AG09319 (cell line): ENCODE measurements around the gene ATXN7L2.

ENCODE experiments used
- DNase-seq: peaks from one replicate; pipeline ENCODE4 v3.0.0-alpha.2; 2010; ENCODE audit warnings: low read depth; ENCODE audit errors: extremely low read depth
- CTCF ChIP-seq: IDR thresholded peaks from 2 replicates; pipeline ENCODE4 v1.5.1; 2011; ENCODE audit warnings: low read depth, mild to moderate bottlenecking, inconsistent platforms, low read length, moderate library complexity

The ATXN7L2 gene

DNA sequence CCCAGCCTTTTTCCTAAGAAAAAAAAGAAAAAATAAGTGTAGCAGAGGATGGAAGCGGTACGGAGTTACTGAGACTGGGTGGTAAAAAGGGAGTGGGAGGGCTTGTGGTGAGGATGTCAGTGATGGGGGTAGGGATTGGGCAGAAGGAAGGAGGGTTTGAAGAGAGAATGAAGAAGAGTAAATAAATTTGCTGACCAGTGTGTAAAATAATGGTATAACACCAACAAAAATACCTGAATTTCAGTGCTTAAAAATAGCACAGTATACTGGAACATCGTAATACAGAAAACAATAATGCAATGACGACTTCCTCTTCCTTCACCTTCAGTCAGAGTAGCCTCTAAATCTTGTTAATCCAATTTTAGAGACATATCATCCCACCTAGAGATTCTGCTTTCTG is 36.2 kb upstream of the ATXN7L2 start:
- TF ChIP-seq CTCF: no peak
- no peak for DNase-seq

DNA sequence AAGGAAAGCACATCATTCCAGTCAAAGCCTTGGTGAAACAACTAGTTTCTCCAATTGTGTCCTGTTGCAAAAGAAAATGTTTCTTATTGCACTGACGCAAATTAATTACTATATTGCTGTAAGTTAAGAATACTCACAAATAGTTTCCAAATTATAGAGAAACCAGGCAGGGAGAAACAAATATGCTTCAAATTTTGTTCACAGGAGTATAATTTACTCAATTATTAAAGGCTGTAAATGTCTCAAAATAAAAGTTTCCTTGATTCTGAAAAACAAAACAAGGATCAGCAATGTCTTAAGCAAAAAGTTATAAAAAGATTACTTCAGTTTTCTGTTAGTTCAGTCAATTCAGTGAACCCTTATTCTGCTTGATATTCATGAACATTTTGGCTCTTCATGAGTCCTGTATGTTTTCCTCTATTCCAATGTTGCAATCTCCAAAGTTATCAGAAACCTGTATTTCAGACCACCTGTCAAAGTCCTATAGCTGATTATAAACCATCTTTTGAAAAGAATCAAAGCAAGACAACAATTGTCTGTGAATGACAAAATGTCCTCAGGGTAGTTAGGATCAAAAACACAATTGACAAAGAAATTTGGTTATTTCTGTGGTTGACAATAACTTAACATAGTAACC is 29.1 kb upstream of the ATXN7L2 start:
- TF ChIP-seq CTCF: no peak
- DNase-seq: no peak

DNA sequence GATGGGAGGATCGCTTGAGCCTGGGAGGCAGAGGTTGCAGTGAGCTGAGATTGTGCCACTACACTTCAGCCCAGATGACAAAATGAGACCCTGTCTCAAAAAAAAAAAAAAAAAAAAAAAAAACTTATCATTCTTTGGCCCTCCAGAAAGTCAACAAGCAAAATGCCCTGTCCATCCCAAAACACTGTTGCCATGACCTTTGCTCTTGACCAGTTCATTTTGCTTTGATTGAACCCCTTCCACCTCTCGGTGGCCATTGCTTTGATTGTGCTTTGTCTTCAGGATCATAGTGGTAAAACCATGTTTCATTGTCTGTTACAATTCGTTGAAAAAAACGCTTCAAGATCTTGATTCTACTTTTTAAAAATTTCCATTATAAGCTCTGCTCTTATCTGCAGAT is 25.9 kb upstream of the ATXN7L2 start:
- no peak for TF ChIP-seq CTCF
- DNase-seq: no peak

DNA sequence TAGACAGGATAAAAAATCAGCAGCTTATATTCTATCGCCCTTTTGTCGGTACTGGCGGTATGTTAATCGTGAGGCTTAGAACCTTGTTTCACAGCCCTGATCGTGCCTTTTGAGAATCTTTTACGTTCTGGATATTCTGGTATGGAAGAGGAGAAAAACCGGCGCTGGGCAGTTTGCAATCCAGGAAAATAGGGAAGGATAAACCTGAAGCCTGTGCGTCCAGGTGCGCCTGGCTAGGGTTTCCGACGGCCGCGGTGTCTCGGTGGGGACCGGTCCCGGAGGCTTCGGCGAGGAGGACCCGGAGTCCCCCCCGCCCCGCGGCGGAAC is 17.6 kb upstream of the ATXN7L2 start:
- DNase-seq: no peak
- TF ChIP-seq CTCF: no peak

DNA sequence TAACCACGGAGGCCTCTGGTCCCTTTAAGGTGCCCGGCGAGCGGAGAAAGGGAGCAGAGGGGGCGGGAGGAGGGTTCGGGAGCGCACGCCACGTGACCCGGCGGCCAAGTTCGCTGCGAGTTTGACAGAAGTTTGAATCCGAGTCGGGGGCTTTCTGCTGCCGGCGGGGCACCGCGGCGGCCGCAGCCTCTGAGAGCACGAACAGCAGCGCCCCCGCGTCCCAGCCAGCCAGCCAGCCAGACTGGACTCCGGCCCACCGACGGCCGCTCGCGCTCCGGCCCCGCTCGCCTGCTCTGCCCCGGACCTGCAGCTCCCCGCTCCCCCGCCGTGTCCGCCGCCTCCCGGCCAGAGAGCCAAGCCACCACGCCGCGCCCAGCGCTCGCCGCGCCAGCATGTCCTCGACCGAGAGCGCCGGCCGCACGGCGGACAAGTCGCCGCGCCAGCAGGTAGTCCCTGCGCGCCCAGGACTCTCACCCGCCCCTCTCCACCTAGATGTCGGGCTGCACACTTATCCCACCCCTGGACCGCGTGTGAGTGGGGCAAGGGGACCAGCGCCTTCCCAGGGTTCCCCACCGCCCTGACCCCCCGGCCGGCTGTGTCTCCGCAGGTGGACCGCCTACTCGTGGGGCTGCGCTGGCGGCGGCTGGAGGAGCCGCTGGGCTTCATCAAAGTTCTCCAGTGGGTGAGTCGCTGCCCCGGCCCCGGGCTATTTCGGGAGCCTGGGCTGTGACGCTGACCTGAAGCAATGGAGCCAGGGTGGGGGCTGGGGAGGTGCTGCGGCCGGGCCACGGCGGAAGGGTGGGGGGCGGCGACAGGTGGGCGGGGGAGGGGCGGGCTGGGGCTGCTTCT is 17.0 kb upstream of the ATXN7L2 start, which contains the start of gene SYPL2:
SYPL2 (plus strand) TSS at position 95 of the 849 bp plus-strand sequence; CDS start at position 393, 298 bp downstream.
- TF ChIP-seq CTCF: no peak; the same call in 1 of the 2 replicates
- DNase-seq: no peak

DNA sequence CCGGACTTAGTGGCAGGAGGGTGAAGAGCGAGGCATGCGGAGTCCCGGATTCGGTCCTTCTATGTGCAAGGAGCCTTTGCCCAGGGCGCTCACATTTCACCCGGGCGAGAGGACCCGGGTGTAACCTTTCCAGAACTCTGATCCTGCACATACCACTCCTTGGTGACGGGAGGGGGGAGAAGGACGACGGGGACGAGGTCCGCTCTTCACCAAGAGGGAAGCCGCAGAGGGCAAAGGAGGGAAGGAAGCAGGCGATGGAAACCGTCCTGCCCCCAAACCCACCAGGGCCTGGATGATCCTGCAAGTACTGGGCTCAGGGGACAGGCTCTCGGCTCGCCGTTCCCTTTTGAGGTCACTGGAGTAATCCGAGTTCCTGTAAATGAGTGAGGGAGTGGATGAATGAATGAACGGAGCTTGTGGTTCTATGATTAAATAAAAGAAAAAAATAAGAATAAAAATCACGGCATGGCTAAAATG is 16.4 kb upstream of the ATXN7L2 start:
- TF ChIP-seq CTCF: no peak
- no peak for DNase-seq

DNA sequence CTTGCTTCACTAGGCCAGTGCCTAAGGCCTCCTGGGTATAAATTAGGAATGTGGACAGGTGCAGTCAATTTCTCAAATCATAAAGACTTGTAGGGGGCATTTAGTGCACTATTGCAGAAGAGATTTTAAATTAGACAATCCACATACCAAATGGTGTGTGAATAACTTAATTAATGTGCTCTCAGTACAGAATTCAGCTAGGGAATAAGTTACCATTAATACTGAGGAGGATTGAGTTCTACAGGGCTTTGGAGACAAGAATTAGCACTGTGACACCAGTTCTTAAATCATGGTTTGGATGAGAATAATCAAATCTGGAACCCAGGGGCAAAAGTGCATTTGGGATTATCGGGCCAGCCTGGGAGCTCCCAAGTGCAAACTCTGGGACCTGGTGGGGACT is 15.6 kb upstream of the ATXN7L2 start:
- no peak for TF ChIP-seq CTCF
- DNase-seq: no peak
